ENCODE data around the gene RNU6-9.

RNU6-9 gene

GRCh38 chr19:899336-900042 lies 6.2 kb downstream of the RNU6-9 start:
- no peak for DNase-seq (ENCODE audit: low spot score)

GRCh38 chr19:900043-900301 lies 6.7 kb downstream of the RNU6-9 start:
- DNase-seq (ENCODE audit: low spot score), result no peak

GRCh38 chr19:900302-901111 lies 7.2 kb downstream of the RNU6-9 start:
- no peak for DNase-seq (ENCODE audit: low spot score)

- no peak for DNase-seq (ENCODE audit: low spot score)
Measured at GRCh38 chr19:901216-902092, 8.2 kb downstream of the RNU6-9 start.

GRCh38 chr19:902093-902370 lies 8.7 kb downstream of the RNU6-9 start:
- DNase-seq (ENCODE audit: low spot score), result no peak

- no peak for DNase-seq (ENCODE audit: low spot score)
Measured at GRCh38 chr19:902446-903226, 9.4 kb downstream of the RNU6-9 start.

- no peak for DNase-seq (ENCODE audit: low spot score)
Measured at GRCh38 chr19:903266-903797, 10.0 kb downstream of the RNU6-9 start.

GRCh38 chr19:904545-904944 lies 11.3 kb downstream of the RNU6-9 start:
- DNase-seq (ENCODE audit: low spot score), result no peak

GRCh38 chr19:906480-906879 lies 13.2 kb downstream of the RNU6-9 start:
- no peak for DNase-seq (ENCODE audit: low spot score)

GRCh38 chr19:907183-907853 lies 14.0 kb downstream of the RNU6-9 start:
- DNase-seq (ENCODE audit: low spot score), result no peak

GRCh38 chr19:911197-912033 lies 18.1 kb downstream of the RNU6-9 start:
- DNase-seq (ENCODE audit: low spot score), result no peak

- peak; percentile 60 for DNase-seq (ENCODE audit: low spot score)
Measured at GRCh38 chr19:912181-913079, 19.1 kb downstream of the RNU6-9 start.

GRCh38 chr19:913080-913748 lies 19.9 kb downstream of the RNU6-9 start, which contains the start of gene R3HDM4:
Gene R3HDM4 (minus strand): TSS chr19:913219. CDS start chr19:913157, 62 bp downstream.
- peak; percentile 78 for DNase-seq (ENCODE audit: low spot score)

GRCh38 chr19:916645-917322 lies 23.5 kb downstream of the RNU6-9 start:
- peak; percentile 56 for DNase-seq (ENCODE audit: low spot score)

GRCh38 chr19:917323-918151 lies 24.3 kb downstream of the RNU6-9 start, which contains the start of gene KISS1R:
Gene KISS1R (plus strand): TSS chr19:917333. CDS start chr19:917503, 170 bp downstream.
- peak; percentile 83 for DNase-seq (ENCODE audit: low spot score)

- no peak for DNase-seq (ENCODE audit: low spot score)
Measured at GRCh38 chr19:918152-918437, 24.8 kb downstream of the RNU6-9 start.

- no peak for DNase-seq (ENCODE audit: low spot score)
Measured at GRCh38 chr19:918481-919198, 25.4 kb downstream of the RNU6-9 start.
